ENCODE measurements around the gene UBAC1. TPM values are rescaled to one million over a fixed set of nuclear protein-coding genes. Genes with fewer than 3 reads are reported as not detected.

The UBAC1 gene, protein sequence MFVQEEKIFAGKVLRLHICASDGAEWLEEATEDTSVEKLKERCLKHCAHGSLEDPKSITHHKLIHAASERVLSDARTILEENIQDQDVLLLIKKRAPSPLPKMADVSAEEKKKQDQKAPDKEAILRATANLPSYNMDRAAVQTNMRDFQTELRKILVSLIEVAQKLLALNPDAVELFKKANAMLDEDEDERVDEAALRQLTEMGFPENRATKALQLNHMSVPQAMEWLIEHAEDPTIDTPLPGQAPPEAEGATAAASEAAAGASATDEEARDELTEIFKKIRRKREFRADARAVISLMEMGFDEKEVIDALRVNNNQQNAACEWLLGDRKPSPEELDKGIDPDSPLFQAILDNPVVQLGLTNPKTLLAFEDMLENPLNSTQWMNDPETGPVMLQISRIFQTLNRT
- 18.7 TPM for total RNA-seq

DNA sequence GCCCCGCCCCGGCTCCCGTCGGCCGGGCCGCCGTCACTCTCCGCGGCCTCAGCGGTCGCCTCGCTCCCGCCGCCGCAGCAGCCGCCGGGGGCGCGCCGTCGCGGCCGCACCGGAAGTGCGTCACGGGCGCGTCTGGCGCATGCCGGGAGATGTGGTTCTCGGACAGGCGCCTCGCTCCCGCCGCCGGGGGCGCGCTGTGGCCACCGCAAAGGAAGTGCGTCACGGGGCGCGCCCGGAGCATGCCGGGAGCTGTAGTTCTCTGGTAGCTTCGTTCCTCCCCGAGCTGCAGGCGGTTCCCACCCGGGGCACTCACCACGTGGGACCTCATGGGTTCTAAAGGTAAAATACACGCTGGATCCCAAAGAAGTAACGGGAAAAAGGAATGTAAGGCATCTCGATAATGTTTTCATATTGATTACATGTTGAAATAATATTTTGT, at the start of gene UBAC1:
UBAC1 (minus strand) TSS at position 97 of the 439 bp plus-strand sequence. CDS start 211 bp downstream, outside the sequence.
- DNase-seq (ENCODE audit: low spot score) (peak; percentile 97), ATAC-seq (peak; percentile 93)

GRCh38 chr9:136010615-136011361, 49.6 kb upstream of the UBAC1 start:
- no peak for DNase-seq (ENCODE audit: low spot score)
- peak; percentile 17 for ATAC-seq

DNA sequence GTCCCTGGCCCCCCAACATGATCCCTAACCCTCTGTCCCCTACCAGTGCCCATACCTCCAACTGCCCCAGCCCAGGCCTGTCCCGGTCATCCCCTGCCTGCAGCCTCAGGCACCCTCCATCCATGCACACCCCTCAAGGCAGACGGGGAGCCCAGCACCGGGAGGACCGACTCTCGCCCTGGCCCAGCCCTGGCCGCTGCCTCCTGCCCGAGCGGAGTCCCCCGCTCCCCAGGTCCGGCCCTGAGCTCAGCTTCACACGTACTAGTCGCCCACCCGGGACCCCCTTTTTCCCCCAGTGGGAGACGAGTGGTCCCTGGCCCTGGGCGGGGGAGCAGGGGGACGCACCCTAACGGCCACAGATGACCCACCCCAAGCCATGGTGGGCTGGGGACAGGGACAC, 49.0 kb upstream of the UBAC1 start:
- DNase-seq (ENCODE audit: low spot score) = no peak
- no peak for ATAC-seq

DNA sequence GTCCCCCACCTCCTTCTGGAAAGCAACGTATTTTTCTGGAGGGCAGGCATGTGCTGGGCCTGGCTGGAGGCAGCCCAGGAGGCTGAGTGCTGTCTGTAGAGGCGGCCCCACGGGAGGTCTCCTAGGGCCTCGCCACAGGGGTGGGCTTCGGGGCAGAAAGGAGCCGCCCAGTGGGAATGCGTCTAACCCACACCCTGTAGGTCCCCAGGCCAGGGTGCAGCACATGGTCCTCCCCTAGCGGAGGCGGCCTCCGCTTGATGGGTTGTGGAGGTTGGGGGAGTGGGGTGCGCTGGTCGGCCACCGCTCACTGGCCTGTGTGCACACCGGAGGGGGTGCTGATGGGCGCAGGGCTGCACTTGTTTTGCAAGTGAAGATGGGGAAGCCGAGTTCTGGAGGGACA, 48.3 kb upstream of the UBAC1 start:
- ATAC-seq (no peak), DNase-seq (ENCODE audit: low spot score) (no peak)

GRCh38 chr9:136008693-136008997, 47.5 kb upstream of the UBAC1 start:
- ATAC-seq = no peak
- no peak for DNase-seq (ENCODE audit: low spot score)

GRCh38 chr9:136007934-136008692, 46.9 kb upstream of the UBAC1 start:
- ATAC-seq (peak; percentile 29), DNase-seq (ENCODE audit: low spot score) (no peak)

- no peak for DNase-seq (ENCODE audit: low spot score)
- no peak for ATAC-seq
Observed at GRCh38 chr9:136007276-136007933, 46.2 kb upstream of the UBAC1 start.

- DNase-seq (ENCODE audit: low spot score) = no peak
Observed at GRCh38 chr9:136006169-136006568, 45.0 kb upstream of the UBAC1 start.

GRCh38 chr9:136004712-136005111, 43.5 kb upstream of the UBAC1 start:
- ATAC-seq = no peak
- DNase-seq (ENCODE audit: low spot score) = no peak

More at GRCh38 chr9:136006169-136006568, 45.0 kb upstream of the UBAC1 start:
- no peak for ATAC-seq

- DNase-seq (ENCODE audit: low spot score) (no peak), ATAC-seq (no peak)
Observed at GRCh38 chr9:136004219-136004618, 43.0 kb upstream of the UBAC1 start.

- peak; percentile 5 for ATAC-seq
- no peak for DNase-seq (ENCODE audit: low spot score)
Observed at GRCh38 chr9:136003411-136004218, 42.4 kb upstream of the UBAC1 start.

DNA sequence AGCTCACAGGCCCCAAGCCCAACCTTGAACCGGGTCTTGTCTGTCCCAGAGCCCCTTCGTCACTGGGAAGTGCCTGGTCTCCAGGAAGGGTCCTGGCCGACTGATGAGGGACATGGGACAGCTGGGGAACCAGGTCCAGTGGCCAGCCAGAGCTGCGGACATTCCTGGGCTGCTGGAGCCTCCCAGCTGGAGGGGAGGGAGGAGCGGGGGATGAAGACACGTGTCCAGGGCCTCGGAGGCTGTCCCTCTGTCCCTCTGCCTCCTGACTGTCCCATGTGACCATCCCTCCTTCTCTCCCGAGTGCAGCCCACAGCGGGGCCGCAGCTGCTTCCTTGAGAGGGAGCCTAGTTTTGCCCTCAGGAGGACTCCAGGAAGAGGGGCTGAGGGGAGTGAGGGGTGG, 41.7 kb upstream of the UBAC1 start:
- peak; percentile 58 for ATAC-seq
- DNase-seq (ENCODE audit: low spot score) = no peak

- ATAC-seq (no peak), DNase-seq (ENCODE audit: low spot score) (no peak)
Observed at GRCh38 chr9:136002215-136002614, 41.0 kb upstream of the UBAC1 start.

DNA sequence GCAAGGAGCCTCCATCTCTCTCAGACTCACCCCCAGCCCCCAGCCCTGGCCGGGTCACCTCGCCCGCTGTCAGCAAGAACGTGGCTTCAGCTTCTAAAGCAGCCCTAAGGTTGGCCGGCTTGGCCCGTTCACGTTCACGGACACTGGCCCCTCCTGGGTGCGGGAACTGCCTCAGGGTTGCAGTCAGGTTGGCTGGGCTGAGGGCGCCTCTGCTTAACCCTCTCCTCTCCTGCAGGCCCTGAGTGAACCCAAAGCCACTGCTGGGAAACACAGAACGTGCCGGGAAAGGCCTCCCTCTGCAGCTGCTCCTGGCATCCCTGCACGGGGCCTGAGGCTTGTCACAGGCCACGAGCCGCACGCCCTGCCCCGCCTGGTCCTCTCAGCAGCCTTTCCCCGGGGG, 40.1 kb upstream of the UBAC1 start:
- no peak for DNase-seq (ENCODE audit: low spot score)
- no peak for ATAC-seq

DNA sequence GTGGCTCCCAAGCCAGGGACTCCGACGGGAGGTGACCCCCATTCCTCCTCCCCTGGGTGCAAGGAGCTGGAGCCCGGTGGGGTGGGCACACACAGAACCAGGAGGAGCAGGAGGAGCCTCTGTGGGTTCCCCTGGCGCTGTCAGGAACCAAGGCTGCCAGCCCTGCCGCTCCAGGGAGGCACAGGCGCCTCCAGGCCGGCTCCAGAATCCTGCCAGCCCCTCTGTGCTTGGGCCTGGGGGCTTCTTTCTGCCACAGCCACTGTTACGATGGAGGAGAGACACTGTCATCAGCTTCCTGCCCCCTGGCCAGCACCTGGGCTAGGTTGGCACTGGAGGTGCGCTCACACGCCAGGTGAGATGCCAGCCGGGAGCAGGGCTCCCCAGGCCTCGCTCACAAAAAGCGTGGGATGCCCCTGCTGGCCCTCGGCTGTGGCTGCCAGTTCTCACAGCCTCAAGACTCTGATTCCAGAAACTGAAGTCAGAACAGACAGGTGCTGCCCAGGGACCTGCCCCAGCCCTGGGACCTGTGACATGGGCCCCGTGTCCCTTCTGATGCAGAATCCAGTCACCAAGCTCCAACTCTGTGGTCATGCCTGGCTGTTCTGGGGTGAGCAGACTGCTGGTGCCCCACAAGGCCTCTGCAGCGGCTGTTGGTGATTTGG, 37.4 kb upstream of the UBAC1 start:
- ATAC-seq (no peak), DNase-seq (ENCODE audit: low spot score) (no peak)

DNA sequence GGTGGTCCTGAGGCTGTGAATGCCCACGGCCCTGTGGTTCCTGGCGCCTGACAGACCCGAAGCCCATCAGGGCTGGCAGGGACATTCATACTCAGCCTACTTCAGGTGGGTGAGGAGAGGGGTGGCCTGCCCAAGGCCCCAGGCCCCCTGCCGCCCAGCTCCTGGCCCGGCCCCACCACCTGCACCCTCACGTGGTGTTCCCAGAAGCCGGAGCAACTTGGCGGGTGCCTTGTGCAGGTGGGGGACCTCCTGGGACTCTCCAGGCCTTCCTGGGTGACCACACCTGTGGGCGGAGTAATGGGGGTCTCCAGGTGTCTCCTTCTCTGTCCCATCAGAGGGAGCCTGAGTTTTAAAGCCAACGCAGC, 36.8 kb upstream of the UBAC1 start:
- DNase-seq (ENCODE audit: low spot score) (no peak), ATAC-seq (no peak)

GRCh38 chr9:135997090-135998015, 36.2 kb upstream of the UBAC1 start:
- DNase-seq (ENCODE audit: low spot score) (no peak), ATAC-seq (no peak)

GRCh38 chr9:135995816-135996215, 34.6 kb upstream of the UBAC1 start:
- ATAC-seq = no peak
- no peak for DNase-seq (ENCODE audit: low spot score)
